ENCODE measurements around the gene TMEM30A.

Gene TMEM30A

GRCh38 chr6:75204959-75205775 lies 79.4 kb downstream of the TMEM30A start:
- H2BK12ac ChIP-seq (ENCODE audit: low read length), result no peak overlapping the region
- WGBS, 2 donors (ENCODE audit: extremely low coverage in 2 of 2, insufficient read length in 2 of 2, insufficient replicate concordance in 1 of 2), result no CpG with 5 or more reads among the region's 47 CpGs
- no peaks in the 10 kb centered on the region for H3K36me3 ChIP-seq (replicated peaks in 1 of 2; ENCODE audit: control insufficient read depth in 2 of 2, insufficient read depth in 2 of 2, low read length in 2 of 2)
- H2BK120ac ChIP-seq (ENCODE audit: low read depth, low read length), result no peak overlapping the region
- no peaks in the 10 kb centered on the region for H3K9me3 ChIP-seq (replicated peaks in 1 of 2; ENCODE audit: control insufficient read depth in 2 of 2, insufficient read depth in 1 of 2, low read depth in 1 of 2, low read length in 2 of 2)
- peaks cover 26 to 94% (median 71%) of the 10 kb centered on the region in 3 experiments for H3K27me3 ChIP-seq (ENCODE audit: control insufficient read depth in 3 of 3, insufficient read depth in 3 of 3, low read depth in 1 of 3, low read length in 3 of 3)
- H2AK5ac ChIP-seq (ENCODE audit: low read depth, low read length), result no peak overlapping the region
- H2BK5ac ChIP-seq (ENCODE audit: low read length), result no peak overlapping the region
- no peak overlapping the region for H4K91ac ChIP-seq (ENCODE audit: low read depth, low read length, poor library complexity)
- no peak overlapping the region for H3K4ac ChIP-seq (ENCODE audit: low read length)
- H4K8ac ChIP-seq (ENCODE audit: low read depth, low read length), result no peak overlapping the region
- H3K23ac ChIP-seq (ENCODE audit: low read depth, low read length, poor library complexity), result peak overlapping the region; percentile 81
- H3K4me3 ChIP-seq (ENCODE audit: low read length in 2 of 2), result peak overlapping the region in 1 of 2 donors; percentile 77
- peaks cover 5 to 25% of the 10 kb centered on the region in 2 donors for H3K4me1 ChIP-seq (ENCODE audit: control insufficient read depth in 2 of 2, insufficient read depth in 1 of 2, low read depth in 1 of 2, low read length in 2 of 2)
- no peak overlapping the region for H3K9ac ChIP-seq (ENCODE audit: low read depth, low read length, poor library complexity)
- H3K79me1 ChIP-seq (ENCODE audit: low read depth, low read length), result no peaks in the 10 kb centered on the region
- peak; percentile 38 for DNase-seq (ENCODE audit: low spot score)
- H2BK15ac ChIP-seq (ENCODE audit: low read length), result no peak overlapping the region
- H2AFZ ChIP-seq (ENCODE audit: low read length), result peak overlapping the region; percentile 87
- H3K18ac ChIP-seq (ENCODE audit: low read length), result peak overlapping the region; percentile 32
- H3K4me2 ChIP-seq (ENCODE audit: insufficient read depth, low read length, poor library complexity, severe bottlenecking), result peak overlapping the region; percentile 96
- H3K14ac ChIP-seq (ENCODE audit: low read length), result no peak overlapping the region
- no peak overlapping the region for H3K27ac ChIP-seq (replicated peaks; ENCODE audit: low read length)

GRCh38 chr6:75204217-75204958 lies 80.2 kb downstream of the TMEM30A start:
- Histone ChIP-seq H3K79me1 (ENCODE audit: low read depth, low read length) (no peaks in the 10 kb centered on the region), H2AK5ac (ENCODE audit: low read depth, low read length) (no peak overlapping the region), H3K9ac (ENCODE audit: low read depth, low read length, poor library complexity) (no peak overlapping the region), H2BK120ac (ENCODE audit: low read depth, low read length) (no peak overlapping the region), H3K4ac (ENCODE audit: low read length) (no peak overlapping the region), H3K4me2 (ENCODE audit: insufficient read depth, low read length, poor library complexity, severe bottlenecking) (peak overlapping the region; percentile 96), H3K27ac (replicated peaks; ENCODE audit: low read length) (no peak overlapping the region), H2BK15ac (ENCODE audit: low read length) (no peak overlapping the region), H3K4me1 (ENCODE audit: control insufficient read depth in 2 of 2, insufficient read depth in 1 of 2, low read depth in 1 of 2, low read length in 2 of 2) (peaks cover 5 to 25% of the 10 kb centered on the region in 2 donors), H2AFZ (ENCODE audit: low read length) (peak overlapping the region; percentile 87), H3K14ac (ENCODE audit: low read length) (no peak overlapping the region), H3K9me3 (replicated peaks in 1 of 2; ENCODE audit: control insufficient read depth in 2 of 2, insufficient read depth in 1 of 2, low read depth in 1 of 2, low read length in 2 of 2) (no peaks in the 10 kb centered on the region), H4K91ac (ENCODE audit: low read depth, low read length, poor library complexity) (no peak overlapping the region), H2BK5ac (ENCODE audit: low read length) (no peak overlapping the region), H3K23ac (ENCODE audit: low read depth, low read length, poor library complexity) (no peak overlapping the region), H3K18ac (ENCODE audit: low read length) (no peak overlapping the region), H3K36me3 (replicated peaks in 1 of 2; ENCODE audit: control insufficient read depth in 2 of 2, insufficient read depth in 2 of 2, low read length in 2 of 2) (no peaks in the 10 kb centered on the region), H3K4me3 (ENCODE audit: low read length in 2 of 2) (peak overlapping the region in 1 of 2 donors; percentile 77), H3K27me3 (ENCODE audit: control insufficient read depth in 3 of 3, insufficient read depth in 3 of 3, low read depth in 1 of 3, low read length in 3 of 3) (peaks cover 26 to 86% (median 71%) of the 10 kb centered on the region in 3 experiments), H2BK12ac (ENCODE audit: low read length) (no peak overlapping the region), H4K8ac (ENCODE audit: low read depth, low read length) (no peak overlapping the region)
- WGBS, 2 donors (ENCODE audit: extremely low coverage in 2 of 2, insufficient read length in 2 of 2, insufficient replicate concordance in 1 of 2), result no CpG with 5 or more reads among the region's 35 CpGs
- peak; percentile 61 for DNase-seq (ENCODE audit: low spot score)

GRCh38 chr6:75203721-75204120 lies 80.9 kb downstream of the TMEM30A start:
- Histone ChIP-seq H4K8ac (ENCODE audit: low read depth, low read length) (no peak overlapping the region), H3K27ac (replicated peaks; ENCODE audit: low read length) (no peak overlapping the region), H3K4me1 (ENCODE audit: control insufficient read depth in 2 of 2, insufficient read depth in 1 of 2, low read depth in 1 of 2, low read length in 2 of 2) (peaks cover 5 to 24% of the 10 kb centered on the region in 2 donors), H3K9ac (ENCODE audit: low read depth, low read length, poor library complexity) (no peak overlapping the region), H3K4me2 (ENCODE audit: insufficient read depth, low read length, poor library complexity, severe bottlenecking) (no peak overlapping the region), H3K23ac (ENCODE audit: low read depth, low read length, poor library complexity) (no peak overlapping the region), H3K36me3 (replicated peaks in 1 of 2; ENCODE audit: control insufficient read depth in 2 of 2, insufficient read depth in 2 of 2, low read length in 2 of 2) (no peaks in the 10 kb centered on the region), H2BK5ac (ENCODE audit: low read length) (no peak overlapping the region), H3K14ac (ENCODE audit: low read length) (no peak overlapping the region), H3K27me3 (ENCODE audit: control insufficient read depth in 3 of 3, insufficient read depth in 3 of 3, low read depth in 1 of 3, low read length in 3 of 3) (peaks cover 26 to 81% (median 70%) of the 10 kb centered on the region in 3 experiments), H3K4me3 (ENCODE audit: low read length in 2 of 2) (no peak overlapping the region), H2BK15ac (ENCODE audit: low read length) (no peak overlapping the region), H2BK120ac (ENCODE audit: low read depth, low read length) (no peak overlapping the region), H4K91ac (ENCODE audit: low read depth, low read length, poor library complexity) (no peak overlapping the region), H3K9me3 (replicated peaks in 1 of 2; ENCODE audit: control insufficient read depth in 2 of 2, insufficient read depth in 1 of 2, low read depth in 1 of 2, low read length in 2 of 2) (no peaks in the 10 kb centered on the region), H3K79me1 (ENCODE audit: low read depth, low read length) (no peaks in the 10 kb centered on the region), H2AFZ (ENCODE audit: low read length) (no peak overlapping the region), H2AK5ac (ENCODE audit: low read depth, low read length) (no peak overlapping the region), H3K4ac (ENCODE audit: low read length) (no peak overlapping the region), H3K18ac (ENCODE audit: low read length) (no peak overlapping the region), H2BK12ac (ENCODE audit: low read length) (no peak overlapping the region)
- no peak for DNase-seq (ENCODE audit: low spot score)
- no CpG with 5 or more reads among the region's 5 CpGs for WGBS, 2 donors (ENCODE audit: extremely low coverage in 2 of 2, insufficient read length in 2 of 2, insufficient replicate concordance in 1 of 2)

All from neuronal stem cell (in vitro differentiated cells).